SH-SY5Y (cell line): Measurements from ENCODE around the gene HSBP1L1.

Experiments used
- GATA2 ChIP-seq: IDR thresholded peaks from 2 replicates; pipeline ENCODE4 v1.6.1; 2011; ENCODE audit warnings: mild to moderate bottlenecking, low read depth, low read length
- GATA3 ChIP-seq: IDR thresholded peaks from 2 replicates; pipeline ENCODE4 v1.6.1; 2011; ENCODE audit warnings: low read depth, mild to moderate bottlenecking, low read length, moderate library complexity

GRCh38 chr18:79942211-79942610 is 22.2 kb upstream of the HSBP1L1 start:
- TF ChIP-seq GATA2 (no peak), GATA3 (no peak)
